Measurements from ENCODE around the gene CHRNA3.

Gene CHRNA3

DNA sequence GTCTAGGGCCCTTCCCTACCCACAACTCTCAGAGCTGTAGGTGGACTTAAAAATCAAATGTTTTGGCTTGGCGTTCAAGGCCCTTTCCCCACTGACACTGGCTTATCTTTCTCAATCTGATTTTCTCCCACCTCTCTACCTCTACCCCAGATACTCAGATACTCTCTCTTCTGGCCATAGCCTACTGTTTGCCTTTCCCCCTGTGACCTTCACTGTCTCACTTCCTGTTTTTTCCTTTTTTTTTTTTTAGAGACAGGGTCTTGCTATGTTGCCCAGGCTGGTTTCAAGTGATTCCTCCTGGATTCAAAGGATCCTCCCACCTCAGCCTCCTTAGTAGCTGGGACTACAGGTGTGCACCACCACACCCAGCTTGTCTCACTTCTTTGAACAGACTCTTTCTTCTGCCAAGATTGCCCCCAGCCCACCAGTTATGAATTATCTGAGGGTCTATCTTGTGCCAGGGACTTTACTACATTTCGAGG lies 15.6 kb upstream of the CHRNA3 start:
- DNase-seq (ENCODE audit: low read depth), result no peak

DNA sequence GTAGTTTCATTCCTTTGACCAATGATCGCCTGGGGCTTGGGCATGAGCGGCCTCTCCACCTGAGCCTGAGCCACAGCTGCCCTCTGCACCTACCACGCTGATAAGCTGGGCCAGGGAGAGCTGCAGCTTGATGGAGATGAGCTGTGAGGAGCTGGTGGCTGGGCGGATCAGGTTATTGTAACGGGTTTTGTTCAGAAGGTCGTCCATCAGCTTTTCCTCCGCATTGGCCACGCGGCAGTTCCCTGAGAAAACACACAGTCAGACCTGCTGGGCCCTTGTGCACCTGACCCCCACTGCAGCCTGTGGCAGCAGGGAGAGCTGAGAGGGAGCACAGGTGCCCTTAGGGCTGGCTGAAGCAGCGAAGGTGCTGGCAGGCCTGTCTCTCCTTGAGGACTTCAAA lies 14.6 kb upstream of the CHRNA3 start:
- no peak for DNase-seq (ENCODE audit: low read depth)

DNA sequence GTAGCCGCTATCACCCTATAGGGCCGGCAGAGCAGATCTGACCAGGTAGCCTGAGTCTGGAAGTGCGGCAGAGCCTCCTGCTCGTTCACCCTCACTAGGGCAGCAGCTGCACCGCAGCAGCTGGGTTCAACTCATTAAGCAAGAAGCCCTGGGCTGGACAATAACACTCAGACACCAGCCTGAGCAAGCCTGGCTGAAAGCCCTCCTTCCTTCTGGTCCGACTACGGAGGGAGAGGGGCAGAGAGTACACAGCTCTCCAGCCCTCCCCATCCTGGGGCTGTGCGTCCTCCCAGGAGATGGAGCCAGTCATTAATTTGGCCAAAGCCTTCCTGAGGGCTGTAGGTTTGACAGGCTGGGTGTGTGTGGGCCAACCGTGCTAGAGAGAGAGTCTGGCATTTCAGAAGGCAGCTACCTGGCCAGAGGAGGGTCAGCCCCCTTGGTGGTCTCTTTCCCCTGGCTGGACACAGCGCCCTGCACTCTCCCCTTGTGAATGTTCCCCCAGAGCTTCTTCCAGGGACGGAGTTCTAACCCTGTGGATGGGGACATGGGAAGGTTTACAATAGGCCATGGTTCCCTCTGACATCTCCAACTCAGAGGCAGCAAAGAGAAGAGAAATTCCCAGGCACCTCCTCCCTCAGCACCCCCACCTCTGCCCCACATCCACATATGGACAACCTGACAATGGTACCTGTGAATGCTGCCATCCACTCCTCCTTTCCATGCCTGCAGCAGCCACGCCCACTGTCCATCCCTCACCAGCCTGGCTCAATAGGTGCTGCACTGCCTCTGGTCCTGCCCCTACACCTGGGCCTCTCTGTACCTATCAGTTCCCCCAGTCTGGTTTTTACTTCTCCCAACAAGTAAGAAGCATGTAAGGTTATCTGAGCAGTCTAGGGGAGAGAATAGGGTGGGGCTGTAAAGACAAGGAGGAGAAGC lies 13.7 kb upstream of the CHRNA3 start:
- DNase-seq (ENCODE audit: low read depth), result no peak

DNA sequence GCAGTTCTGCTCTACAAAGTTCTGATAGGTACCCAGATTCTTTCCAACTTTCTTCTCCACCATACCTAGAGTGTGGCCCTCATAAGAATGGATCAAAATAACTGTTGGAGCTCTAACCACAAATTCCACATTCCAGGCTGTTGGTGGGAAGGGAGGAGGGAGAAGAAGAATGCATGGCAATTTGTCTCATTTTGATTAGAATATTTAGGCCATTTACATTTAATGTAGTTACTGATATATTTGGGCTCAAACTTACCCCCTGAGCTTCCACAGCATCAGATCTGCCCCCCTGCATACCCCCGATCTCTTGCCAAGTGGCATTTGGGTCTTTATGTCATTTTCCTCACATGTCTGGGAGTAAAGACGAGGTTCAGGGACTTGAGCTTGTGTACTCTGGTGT lies 12.6 kb upstream of the CHRNA3 start:
- DNase-seq (ENCODE audit: low read depth), result no peak

DNA sequence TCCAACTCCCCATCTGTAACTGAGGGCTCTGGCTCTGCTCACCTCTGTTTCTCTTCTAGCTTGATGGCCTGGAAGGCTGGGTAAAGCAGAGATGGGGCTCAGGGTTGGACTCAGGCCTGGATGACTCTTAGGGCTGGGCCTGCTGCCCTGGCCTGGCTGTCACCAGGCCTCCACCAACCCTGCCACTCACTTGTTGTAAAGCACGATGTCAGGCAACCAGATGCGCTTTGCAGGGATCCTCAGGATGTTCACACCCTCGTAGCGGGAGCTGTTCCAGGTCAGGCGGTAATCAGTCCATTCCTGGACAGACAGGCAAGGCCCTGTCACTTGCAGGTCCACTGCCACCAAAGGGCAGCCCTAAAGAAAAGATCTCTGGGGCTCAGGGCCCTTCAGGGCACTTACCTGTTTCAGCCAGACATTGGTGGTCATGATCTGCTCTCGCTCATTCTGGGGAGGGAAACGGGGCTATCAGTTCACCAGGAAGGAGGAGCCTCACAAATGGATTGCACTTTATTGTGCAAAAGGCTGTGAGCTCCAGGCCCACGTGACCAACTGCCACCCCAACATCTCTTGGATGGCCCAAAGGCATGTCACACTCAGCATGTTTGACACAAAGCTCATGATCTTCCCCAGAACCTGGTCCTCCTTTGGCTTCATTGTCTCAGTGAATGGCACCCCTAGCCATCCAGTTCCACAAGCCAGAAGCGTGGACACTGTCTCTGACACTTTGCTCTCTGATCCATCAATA lies 10.3 kb upstream of the CHRNA3 start:
- DNase-seq (ENCODE audit: low read depth), result no peak

DNA sequence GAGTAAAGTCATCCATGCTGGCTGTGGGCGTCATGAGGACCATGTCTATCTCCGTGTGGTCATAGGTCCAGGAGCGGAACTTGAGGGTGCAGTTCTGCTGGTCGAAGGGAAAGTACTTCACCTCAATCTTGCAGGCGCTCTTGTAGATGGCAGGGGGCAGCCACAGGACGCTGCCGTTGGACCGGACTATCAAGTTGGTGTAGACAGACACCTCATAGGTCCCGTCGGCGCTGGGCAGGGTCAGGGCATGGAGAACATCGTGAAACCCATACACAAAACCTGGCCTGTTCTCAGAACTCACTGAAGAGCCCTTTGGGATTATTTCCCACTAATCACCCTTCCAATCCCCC lies 8.9 kb upstream of the CHRNA3 start:
- no peak for DNase-seq (ENCODE audit: low read depth)

DNA sequence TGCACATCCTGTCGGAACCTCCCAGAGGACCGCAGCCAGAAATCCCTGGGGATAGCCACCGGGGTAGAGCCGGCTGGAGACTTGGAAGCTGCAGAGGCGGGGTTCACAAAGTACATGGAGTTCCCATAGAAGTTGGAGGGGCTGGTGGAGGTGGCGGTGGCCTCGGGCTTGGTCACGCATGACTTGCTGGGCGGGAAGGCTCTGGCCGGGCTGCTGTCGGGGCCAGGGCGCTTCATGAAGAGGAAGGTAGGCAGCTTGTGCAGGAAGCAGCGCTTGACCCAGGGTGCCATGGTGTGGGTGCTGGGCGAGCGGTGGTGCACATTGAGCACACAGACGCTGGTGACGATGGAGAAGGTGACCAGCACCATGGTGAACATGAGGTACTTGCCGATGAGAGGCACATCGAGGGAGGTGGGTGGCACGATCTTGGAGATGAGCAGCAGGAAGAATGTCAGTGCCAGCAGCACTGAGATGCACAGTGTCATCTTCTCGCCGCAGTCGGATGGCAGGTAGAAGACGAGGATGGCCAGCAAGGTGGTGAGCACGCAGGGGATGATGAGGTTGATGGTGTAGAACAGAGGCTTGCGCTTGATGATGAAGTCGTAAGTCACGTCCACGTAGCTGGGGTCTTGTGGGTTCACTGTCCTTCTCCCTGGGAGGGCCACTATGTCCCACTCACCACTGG lies 8.4 kb upstream of the CHRNA3 start:
- no peak for DNase-seq (ENCODE audit: low read depth)

DNA sequence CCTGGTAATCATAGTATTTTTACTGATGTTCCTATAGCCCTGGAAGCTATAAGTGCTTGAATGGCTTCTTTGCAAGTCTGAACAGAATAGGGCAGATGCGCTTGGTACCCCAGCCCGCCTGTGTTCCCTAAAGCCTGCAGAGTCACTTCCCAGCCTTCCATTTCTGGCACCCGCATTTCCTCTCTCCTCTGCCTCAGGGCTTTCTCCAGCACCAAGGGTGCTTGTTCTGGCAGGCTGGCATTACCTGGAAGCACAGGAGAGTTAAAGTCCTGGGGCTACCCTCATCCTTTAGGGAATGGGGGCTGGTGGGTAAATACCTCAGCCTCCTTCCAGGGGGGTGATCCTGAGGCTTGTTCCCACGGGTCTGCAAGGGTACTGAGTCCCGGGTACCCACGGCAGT lies 7.4 kb upstream of the CHRNA3 start:
- no peak for DNase-seq (ENCODE audit: low read depth)

DNA sequence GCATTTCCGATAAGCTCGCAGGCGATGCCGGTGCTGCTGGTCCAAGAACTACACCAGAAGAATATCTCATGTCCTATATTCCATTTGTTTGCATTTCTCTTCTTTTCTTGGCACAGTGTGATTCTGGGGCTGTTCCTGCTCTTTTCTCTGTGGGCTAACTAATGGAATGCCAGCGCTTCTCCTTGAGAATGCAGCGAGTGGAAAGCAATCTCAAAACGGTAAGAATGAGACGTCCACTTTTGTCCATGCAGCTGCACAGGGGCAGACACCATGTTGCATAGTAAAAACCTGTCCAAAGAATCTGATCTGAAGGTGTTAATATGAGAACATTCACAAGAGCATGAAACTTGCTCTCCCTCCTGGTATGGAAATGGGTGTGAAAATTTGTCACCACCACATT lies 6.6 kb upstream of the CHRNA3 start:
- no peak for DNase-seq (ENCODE audit: low read depth)

DNA sequence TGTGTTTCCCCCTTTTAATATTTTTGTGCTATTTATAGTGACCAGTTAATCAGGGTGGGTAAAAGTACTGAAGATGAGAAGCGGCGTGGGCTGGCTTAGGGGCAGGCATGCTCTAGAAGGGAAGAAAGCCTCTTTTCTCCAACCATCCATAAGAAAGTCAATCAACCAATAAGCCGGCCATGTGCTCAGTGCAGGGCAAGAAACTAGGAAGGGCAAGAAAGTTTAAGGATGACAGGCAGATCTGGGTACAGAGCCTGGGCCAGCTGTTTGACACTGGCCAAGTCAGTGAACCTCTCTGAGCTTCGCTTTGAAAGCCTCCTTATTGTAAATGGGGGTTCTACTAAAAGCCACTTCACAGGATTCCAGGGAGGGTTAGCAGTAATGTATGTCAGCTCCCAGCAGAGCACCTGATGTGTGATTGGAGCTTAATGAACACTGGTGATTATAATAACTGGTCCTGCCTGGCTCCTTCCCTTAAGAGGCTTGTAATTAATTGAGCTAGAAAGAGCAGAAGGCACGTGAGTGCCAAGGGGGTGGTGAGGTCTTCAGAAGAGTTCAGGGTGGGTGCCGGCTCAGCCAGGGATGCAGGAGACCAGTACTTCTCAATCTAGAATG lies 5.7 kb upstream of the CHRNA3 start:
- no peak for DNase-seq (ENCODE audit: low read depth)

DNA sequence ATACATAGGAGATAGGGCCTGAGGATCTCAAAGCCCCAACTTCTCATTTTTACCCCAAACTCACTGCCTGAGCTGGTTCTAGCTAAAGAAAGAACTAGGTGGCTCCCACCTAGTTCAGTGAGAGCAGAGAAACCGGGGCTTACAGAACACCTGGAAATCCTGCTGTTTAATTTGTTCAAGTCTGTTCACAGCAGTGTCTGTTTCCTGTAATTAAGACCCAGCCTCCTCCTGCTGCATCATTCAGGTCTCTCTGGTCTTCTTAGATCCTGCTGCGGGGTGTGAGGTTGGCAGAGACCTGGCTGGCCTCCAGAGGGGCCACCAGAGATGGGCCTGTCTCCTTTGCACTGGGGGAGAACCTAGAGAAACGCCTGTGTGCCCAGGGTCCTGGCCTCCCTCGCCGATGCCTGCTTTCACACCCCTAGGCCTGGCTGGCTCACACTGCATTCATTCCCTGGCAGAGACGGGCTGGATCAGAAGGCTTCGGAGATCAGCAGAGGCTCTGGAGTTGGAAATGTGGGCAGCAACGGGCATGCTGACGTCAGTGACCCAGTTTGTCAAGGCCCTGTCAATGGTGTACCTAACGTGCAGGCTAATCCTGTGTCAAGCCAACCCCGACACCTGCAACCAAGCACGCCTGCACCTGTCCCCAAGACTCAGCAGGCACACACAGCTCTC lies 4.9 kb upstream of the CHRNA3 start:
- DNase-seq (ENCODE audit: low read depth), result no peak

DNA sequence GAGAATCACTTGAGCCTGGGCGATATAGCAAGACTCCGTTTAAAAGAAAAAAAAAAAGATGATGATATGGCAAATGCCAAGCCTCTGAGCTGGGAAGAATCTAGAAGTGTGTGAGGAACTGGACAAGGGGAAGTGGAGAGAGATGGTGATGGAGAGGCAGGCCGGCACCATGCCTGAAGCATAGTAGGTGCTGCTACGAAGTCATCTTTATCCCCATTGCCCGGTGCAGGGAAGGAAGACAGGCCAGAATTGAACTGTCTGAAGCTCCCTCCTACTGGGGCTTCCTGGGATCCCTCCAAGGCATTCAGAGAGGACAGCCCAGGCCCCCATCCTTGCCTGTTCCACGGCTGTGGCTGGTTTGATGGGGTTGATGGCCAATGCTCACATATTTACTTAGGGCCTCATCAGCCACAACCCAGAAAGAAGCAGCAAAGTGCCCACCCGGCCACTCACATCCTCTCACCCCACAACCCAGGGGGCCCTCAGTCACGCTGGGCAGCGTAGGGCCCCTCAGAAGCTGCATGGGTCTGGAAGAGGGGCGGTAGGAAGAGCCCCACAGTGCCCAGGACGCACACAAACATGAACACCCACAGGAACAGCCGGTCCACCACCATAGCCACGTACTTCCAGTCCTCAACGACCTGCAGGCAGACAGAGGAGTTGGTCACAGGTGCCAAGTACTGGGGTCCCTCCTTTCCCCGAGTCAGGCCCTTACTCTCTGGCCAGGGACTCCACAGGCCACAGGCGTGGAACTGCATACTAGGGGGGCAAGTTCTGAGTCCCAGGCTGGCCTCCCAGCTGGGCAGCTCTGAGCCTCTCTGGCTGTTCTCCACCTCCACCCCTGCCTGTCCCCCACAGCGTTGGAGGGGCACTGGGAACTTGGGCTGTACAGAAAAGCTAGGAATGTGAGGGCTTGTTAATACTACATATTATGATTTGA lies 4.1 kb upstream of the CHRNA3 start:
- no peak for DNase-seq (ENCODE audit: low read depth)

DNA sequence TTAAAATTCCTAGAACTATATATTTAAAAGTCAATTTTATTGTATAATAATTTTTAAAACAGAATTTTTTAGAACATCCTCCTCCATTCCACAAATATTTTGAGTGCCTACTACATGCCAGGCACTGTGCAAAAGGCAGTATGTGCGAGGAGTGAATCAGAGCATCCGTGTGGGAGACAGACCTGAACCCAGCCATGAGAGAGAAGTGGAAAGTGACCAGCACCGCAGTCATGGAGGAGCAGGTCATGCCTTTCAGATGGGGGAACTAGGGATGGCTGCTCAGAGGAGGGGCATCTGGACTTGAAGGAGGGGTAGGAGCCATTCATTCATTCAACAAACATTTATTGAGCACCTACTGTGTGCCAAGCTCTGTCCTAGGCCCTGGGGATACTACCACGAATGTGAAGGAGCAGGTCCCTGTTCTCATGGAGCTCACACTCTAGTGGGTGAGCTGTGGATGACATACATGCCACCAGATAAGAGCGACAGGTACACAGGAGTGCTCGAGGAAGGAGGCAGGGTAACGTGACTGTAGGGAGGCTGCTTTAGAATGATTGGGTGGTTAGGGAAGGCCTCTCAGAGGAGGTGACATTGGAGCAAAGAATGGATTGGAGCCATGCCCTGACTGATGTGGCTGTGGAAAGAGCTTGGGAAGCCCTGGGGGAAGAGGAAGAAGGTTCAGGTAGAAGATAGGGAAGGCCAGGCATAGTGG lies 3.1 kb upstream of the CHRNA3 start:
- DNase-seq (ENCODE audit: low read depth), result no peak

DNA sequence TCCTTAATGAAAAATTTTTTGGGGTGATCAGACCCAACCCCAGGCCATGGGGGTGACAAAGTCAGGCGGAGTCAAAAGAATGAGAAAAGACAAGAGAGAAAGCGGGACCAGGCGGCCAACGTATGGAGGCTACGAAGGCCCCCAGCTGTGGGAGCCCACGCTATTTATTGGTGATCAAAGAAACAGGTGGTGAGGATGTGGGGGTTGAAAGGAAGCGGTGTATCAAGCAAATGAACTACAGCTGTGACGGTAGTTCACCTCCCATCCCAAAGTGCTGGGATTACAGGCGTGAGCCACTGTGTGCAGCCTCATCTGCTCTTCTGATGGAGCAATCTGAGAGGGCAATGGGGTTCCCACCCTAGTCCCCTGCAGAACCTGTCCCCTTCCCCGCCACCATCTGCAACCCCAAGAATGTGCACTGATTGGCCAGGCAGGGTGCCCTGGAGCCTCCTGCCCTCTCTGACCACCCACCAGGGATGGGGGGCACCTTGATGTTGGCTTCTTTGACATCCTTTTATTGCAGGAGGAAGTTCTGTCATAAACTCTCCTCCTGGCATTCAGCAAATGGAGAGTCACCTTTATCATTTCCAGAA lies 1.1 kb upstream of the CHRNA3 start:
- DNase-seq (ENCODE audit: low read depth), result no peak

DNA sequence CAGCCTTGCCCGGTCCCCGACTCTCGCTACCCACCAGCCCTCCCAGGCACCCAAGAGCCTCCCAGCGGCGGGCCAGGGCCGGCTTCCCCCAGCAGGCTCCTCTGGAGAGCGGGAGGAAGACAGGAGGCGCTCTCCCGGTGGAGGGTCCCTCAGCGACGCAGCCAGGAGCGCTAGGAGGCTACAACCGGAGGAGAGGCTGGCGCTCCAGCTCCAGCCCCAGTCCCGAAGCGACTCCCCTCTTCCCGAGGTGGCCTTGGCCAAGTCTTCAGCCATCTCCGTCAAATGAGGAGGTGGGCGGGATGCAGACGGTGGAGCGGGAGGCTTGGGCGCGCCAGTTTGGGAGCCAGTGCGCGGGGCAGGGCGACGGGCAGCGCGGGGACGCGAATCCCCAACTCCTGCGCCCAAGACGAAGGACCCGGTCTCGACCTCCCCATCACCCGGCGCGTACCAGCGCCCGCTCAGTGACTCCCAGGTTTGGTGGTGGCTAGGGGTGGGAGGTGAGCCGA lies 722 bp downstream of the CHRNA3 start:
- DNase-seq (ENCODE audit: low read depth), result no peak

DNA sequence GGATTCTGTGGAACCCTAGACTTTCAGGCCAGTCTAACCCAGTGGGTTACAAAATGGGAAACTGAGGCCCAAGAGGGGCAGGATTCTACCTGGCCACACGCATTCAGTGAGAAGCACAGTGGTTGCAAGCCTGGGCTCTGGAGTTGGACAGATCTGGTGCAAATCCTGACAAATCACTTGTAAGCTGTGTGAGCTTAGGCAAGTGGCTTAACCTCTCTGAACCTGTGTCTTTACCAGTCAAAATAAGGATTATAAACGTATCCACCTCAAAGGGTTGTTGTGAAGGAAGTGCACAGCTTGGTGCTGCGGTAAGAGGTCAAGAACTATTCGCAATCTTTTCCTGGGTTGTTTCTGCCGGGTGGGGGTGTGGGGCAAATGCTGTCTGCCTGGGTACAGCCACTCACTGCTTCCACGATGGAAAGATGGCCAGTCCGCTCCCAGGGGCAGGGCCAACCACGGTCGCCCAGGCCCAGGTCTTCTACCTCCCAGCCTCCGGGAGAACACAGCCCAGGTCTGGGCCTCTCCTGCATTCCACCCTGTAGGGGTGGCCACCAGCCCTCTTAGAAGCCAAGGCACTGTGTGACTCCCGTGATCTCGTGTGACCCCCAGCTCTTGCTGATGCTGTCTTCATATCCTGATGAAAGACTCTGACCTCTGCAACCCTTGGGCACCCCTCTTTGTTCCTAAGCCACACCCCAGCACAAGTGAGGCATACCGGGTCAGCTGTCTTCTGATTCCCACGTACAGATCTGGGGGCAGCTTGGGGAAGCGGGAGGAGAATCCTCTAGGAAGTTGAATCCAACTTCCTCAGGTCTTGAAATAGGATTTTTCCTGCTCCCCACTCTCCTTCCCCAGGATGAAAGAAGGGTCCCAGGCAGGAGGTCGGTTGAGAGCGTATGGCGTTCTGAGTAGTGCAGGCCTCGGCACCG lies 1.5 kb downstream of the CHRNA3 start:
- DNase-seq (ENCODE audit: low read depth), result no peak

DNA sequence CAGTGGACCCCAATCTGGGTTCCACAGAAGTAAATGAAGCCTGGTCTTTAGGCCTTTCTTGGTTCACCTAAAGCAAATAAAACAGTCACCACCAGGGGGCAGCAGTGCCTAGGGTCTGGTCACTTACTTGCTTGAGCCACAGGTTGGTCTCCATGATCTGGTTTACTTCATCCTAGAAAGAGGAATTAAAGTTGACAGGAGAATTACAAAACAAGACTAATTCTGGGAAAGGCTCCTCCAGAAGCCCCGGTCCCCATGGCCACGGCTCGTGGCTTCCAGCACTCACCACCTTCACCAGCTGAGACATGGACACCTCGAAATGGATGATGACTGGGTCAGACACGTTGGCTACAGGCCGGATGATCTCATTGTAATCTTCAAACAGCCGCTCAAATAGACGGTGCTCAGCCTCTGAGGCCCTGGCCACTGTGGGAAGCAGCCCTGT lies 2.3 kb downstream of the CHRNA3 start:
- DNase-seq (ENCODE audit: low read depth), result peak; percentile 71

DNA sequence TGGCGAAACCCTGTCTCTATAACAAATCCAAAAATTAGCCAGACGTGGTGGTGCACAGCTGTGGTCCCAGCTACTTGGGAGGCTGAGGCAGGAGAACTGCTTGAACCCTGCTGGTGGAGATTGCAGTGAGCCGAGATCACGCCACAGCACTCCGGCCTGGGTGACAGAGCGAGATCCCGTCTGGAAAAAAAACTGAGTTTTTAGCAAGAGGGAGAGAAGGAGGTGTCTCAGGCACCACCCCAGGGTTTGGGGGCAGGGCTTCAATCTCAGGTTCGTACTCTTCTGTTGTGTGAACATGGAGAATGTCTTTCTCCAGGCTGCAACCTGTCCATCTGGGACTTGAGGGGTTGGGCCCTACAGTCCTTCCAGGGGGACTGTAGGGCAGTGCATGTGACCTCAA lies 2.7 kb downstream of the CHRNA3 start:
- no peak for DNase-seq (ENCODE audit: low read depth)

All from stimulated activated CD8-positive, alpha-beta memory T cell treated with anti-CD3 and anti-CD28 coated beads, Interleukin-4, amount 100 ng/mL, for 24 hours (primary cell).